Fibroblast of lung (primary cell): ENCODE measurements around the gene ENC1. TPM values are rescaled to one million over a fixed set of nuclear protein-coding genes. Genes with fewer than 3 reads are reported as not detected.

Experiments
- DNase-seq, 2 donors: peaks; one replicate each; pipeline versions ENCODE4 v3.0.0 to v3.0.0-alpha.2; 2010; ENCODE audit warnings: low read depth in 2 of 2
- H2AFZ ChIP-seq: 2 replicates; pipeline ENCODE4 v1.5.1; 2012; ENCODE audit warnings: low read length, control low read depth, inconsistent platforms
- H3K27ac ChIP-seq: 2 replicates; pipeline ENCODE4 v1.5.1; 2011; ENCODE audit warnings: low read length, control low read depth; ENCODE audit not compliant: insufficient read depth
- H3K27me3 ChIP-seq: 2 replicates; pipeline ENCODE4 v1.5.1; 2011; ENCODE audit warnings: mild to moderate bottlenecking, low read length; ENCODE audit not compliant: control insufficient read depth, insufficient read depth
- H3K36me3 ChIP-seq: 2 replicates; pipeline ENCODE4 v1.5.1; 2011; ENCODE audit warnings: low read length; ENCODE audit not compliant: control insufficient read depth, insufficient read depth
- H3K4me1 ChIP-seq: 2 replicates; pipeline ENCODE4 v1.5.1; 2011; ENCODE audit warnings: low read length; ENCODE audit not compliant: control insufficient read depth, insufficient read depth; ENCODE audit errors: extremely low read depth
- H3K4me2 ChIP-seq: 2 replicates; pipeline ENCODE4 v1.5.1; 2011; ENCODE audit warnings: low read length, control low read depth; ENCODE audit not compliant: insufficient read depth; ENCODE audit errors: extremely low read depth
- H3K4me3 ChIP-seq, 4 experiments: fragments of 200-600 bp in 1 of 4; sonication (generic) in 1 of 4; replicated peaks in 1 of 4; 2 replicates each; pipeline ENCODE4 v1.5.1; 2011 to 2016; ENCODE audit warnings: low read length in 4 of 4, low read depth in 3 of 4, mild to moderate bottlenecking in 3 of 4, control low read depth in 2 of 4, inconsistent platforms in 1 of 4, mixed read lengths in 1 of 4; ENCODE audit not compliant: insufficient read depth in 1 of 4; ENCODE audit errors: control extremely low read depth in 1 of 4
- H3K79me2 ChIP-seq: 2 replicates; pipeline ENCODE4 v1.5.1; 2012; ENCODE audit warnings: mild to moderate bottlenecking, low read length, inconsistent platforms; ENCODE audit not compliant: control insufficient read depth, insufficient read depth
- H3K9ac ChIP-seq: 2 replicates; pipeline ENCODE4 v1.5.1; 2011; ENCODE audit warnings: mild to moderate bottlenecking, low read length, control low read depth; ENCODE audit not compliant: insufficient read depth
- H3K9me3 ChIP-seq: 2 replicates; pipeline ENCODE4 v1.5.1; 2012; ENCODE audit warnings: low read depth, low read length; ENCODE audit not compliant: control insufficient read depth, insufficient read depth
- H4K20me1 ChIP-seq: 2 replicates; pipeline ENCODE4 v1.5.1; 2011; ENCODE audit warnings: low read length; ENCODE audit not compliant: control insufficient read depth, insufficient read depth; ENCODE audit errors: extremely low read depth
- EZH2 ChIP-seq: IDR thresholded peaks from 2 replicates; pipeline ENCODE4 v1.5.1; 2012; ENCODE audit warnings: low read length, control low read depth, mild to moderate bottlenecking; ENCODE audit errors: missing control alignments
- polyA plus RNA-seq, 2 donors: library from polyadenylated mRNA; depleted of rRNA in 1 of 2; stranded (reverse) in 1 of 2; unstranded in 1 of 2; fragments of >200 nt; gene quantifications; 2 replicates each; pipeline ENCODE4 v1.2.1, GENCODE V29; 2011 to 2012; ENCODE audit warnings: missing spikeins in 1 of 2
- total RNA-seq: library from RNA; depleted of rRNA; stranded (reverse); fragments of >200 nt; gene quantifications from 2 replicates; pipeline ENCODE4 v1.2.1, GENCODE V29; 2014
- TF ChIP-seq, protein P1 (sequence below), 2 donors: IDR thresholded peaks in 1 of 2; conservative IDR thresholded peaks in 1 of 2; 1 replicate in 1 of 2; 2 replicates in 1 of 2; pipeline ENCODE4 v1.5.1; 2011 to 2012; ENCODE audit warnings: low read length in 2 of 2, control low read depth in 1 of 2, inconsistent platforms in 1 of 2, low read depth in 1 of 2, mild to moderate bottlenecking in 1 of 2

ENC1 gene
- total and polyA plus RNA-seq, 2 donors (not counting 1 experiment from before 2014, with no cell fraction given): 3.5 to 15.4 TPM

DNA sequence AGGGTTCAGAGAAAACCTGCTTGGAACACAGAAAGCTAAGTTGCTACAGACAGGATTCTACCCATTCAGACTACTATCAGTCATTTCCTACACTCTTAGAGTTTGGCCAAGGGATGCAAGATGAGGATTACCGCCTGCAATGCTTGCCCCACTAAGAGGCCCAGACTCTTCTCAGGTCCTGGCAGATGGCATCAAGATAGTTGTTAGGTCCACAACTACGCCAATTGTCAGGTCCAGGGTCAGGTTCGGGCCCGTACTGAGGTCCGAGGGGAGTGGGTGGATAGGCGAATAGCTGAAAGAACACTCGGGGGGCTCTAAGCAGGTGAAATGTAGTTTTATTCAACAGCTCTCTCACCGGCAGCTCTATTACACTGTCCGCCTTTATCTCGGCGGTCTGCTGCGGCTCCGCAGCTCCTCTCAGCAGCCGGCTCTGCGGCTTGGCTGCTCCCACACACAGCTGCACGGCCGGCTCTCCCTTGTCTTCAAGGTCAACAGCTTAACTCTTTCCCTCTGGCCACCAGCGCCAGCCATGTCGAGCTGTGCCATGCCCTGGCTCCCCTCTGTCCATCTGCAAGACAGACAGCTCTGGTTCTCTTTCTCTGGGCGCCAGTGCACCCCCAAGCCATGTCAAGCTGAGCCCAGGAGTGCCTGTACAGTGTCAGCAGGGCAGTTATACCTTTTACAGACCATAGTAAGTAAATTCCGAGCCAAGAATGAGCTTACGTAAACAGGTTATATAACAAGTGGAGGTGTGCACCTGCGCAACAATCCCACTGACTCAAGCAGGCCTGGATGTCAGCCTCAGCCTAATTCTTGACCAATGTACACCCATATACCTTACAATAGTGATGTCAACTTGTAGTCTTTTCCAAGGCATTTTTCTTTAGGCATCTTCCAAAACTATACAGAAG, 24.0 kb downstream of the ENC1 start:
- H3K4me1 ChIP-seq: no peaks in the 10 kb centered on the region
- no peak overlapping the region for H2AFZ ChIP-seq
- no peaks in the 10 kb centered on the region for H3K36me3 ChIP-seq
- H4K20me1 ChIP-seq: no peaks in the 10 kb centered on the region
- DNase-seq: peak in 1 of 2 donors; percentile 44
- no peak overlapping the region for H3K4me3 ChIP-seq
- no peaks in the 10 kb centered on the region for H3K79me2 ChIP-seq
- H3K27ac ChIP-seq: no peak overlapping the region
- H3K27me3 ChIP-seq: no peaks in the 10 kb centered on the region
- no peak overlapping the region for H3K9ac ChIP-seq
- H3K4me2 ChIP-seq: no peak overlapping the region
- H3K9me3 ChIP-seq: no peaks in the 10 kb centered on the region
- TF ChIP-seq, protein P1, sequence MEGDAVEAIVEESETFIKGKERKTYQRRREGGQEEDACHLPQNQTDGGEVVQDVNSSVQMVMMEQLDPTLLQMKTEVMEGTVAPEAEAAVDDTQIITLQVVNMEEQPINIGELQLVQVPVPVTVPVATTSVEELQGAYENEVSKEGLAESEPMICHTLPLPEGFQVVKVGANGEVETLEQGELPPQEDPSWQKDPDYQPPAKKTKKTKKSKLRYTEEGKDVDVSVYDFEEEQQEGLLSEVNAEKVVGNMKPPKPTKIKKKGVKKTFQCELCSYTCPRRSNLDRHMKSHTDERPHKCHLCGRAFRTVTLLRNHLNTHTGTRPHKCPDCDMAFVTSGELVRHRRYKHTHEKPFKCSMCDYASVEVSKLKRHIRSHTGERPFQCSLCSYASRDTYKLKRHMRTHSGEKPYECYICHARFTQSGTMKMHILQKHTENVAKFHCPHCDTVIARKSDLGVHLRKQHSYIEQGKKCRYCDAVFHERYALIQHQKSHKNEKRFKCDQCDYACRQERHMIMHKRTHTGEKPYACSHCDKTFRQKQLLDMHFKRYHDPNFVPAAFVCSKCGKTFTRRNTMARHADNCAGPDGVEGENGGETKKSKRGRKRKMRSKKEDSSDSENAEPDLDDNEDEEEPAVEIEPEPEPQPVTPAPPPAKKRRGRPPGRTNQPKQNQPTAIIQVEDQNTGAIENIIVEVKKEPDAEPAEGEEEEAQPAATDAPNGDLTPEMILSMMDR (conservative IDR thresholded peaks at IDR 0.05 in 1 of 2, IDR thresholded peaks at IDR 0.05 in 1 of 2; ENCODE audit: low read depth in 1 of 2, low read length in 2 of 2): no peak
- TF ChIP-seq EZH2: no peak

GRCh38 chr5:74613283-74613682, 27.2 kb downstream of the ENC1 start:
- Histone ChIP-seq H3K4me1 (no peaks in the 10 kb centered on the region), H3K4me3 (no peak overlapping the region), H3K79me2 (no peaks in the 10 kb centered on the region), H3K9me3 (no peaks in the 10 kb centered on the region), H4K20me1 (no peaks in the 10 kb centered on the region), H3K36me3 (no peaks in the 10 kb centered on the region), H3K27ac (no peak overlapping the region), H3K9ac (no peak overlapping the region), H2AFZ (no peak overlapping the region), H3K4me2 (no peak overlapping the region), H3K27me3 (no peaks in the 10 kb centered on the region)
- TF ChIP-seq EZH2: no peak
- TF ChIP-seq, protein P1 (conservative IDR thresholded peaks at IDR 0.05 in 1 of 2, IDR thresholded peaks at IDR 0.05 in 1 of 2; ENCODE audit: low read depth in 1 of 2, low read length in 2 of 2): no peak
- no peak for DNase-seq

DNA sequence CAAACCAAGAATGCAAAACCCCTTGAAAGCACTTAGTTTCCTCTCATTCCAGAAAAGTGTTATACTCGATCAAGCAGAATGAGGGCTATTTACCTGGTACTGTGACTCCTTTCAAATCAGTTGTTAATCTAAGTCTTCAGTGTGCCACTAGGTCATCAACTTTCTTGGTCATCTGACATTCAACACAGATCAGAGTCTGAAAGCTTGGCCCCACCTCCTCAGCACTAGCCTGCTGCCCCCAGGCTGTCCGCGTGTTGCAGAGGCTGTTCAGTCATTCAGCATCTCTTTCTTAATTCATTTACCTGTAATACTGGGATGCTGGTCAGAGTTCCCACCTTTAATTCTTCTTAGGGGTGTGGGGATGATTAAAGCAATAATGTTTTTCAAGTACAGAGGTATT, 28.5 kb downstream of the ENC1 start:
- Histone ChIP-seq H2AFZ (no peak overlapping the region), H3K4me1 (no peaks in the 10 kb centered on the region), H3K9me3 (no peaks in the 10 kb centered on the region), H3K4me3 (no peak overlapping the region), H3K27me3 (no peaks in the 10 kb centered on the region), H3K9ac (no peak overlapping the region), H4K20me1 (no peaks in the 10 kb centered on the region), H3K79me2 (no peaks in the 10 kb centered on the region), H3K27ac (no peak overlapping the region), H3K36me3 (no peaks in the 10 kb centered on the region), H3K4me2 (no peak overlapping the region)
- DNase-seq: no peak
- TF ChIP-seq, protein P1 (conservative IDR thresholded peaks at IDR 0.05 in 1 of 2, IDR thresholded peaks at IDR 0.05 in 1 of 2; ENCODE audit: low read depth in 1 of 2, low read length in 2 of 2): no peak
- TF ChIP-seq EZH2: no peak
